B cell (primary cell): ENCODE data around the gene UAP1L1. TPM values are rescaled to one million over a fixed set of nuclear protein-coding genes. Genes with fewer than 3 reads are reported as not detected.

Source experiments
- ATAC-seq: fragments of 200-7000 bp; cut with Tn5 transposase; one replicate; pipeline ENCODE4 v1.10.0; 2021; ENCODE audit warnings: low read depth, mild to moderate bottlenecking, moderate number of reproducible peaks, moderate library complexity
- CTCF ChIA-PET: fragments of 350-600 bp; sonication (Branson Sonifier 250); formaldehyde crosslinking; loops from one replicate; lab custom pipeline; 2021; ENCODE audit warnings: antibody characterized with exemption, inconsistent platforms; lab: Charles Lee
- POLR2A ChIA-PET: fragments of 350-600 bp; sonication (Branson Sonifier 250); formaldehyde crosslinking; loops from one replicate; lab custom pipeline; 2021; ENCODE audit warnings: antibody characterized with exemption; lab: Charles Lee
- DNase-seq: peaks from one replicate; pipeline ENCODE4 v3.0.0; 2013
- H2AFZ ChIP-seq: 2 replicates; pipeline ENCODE4 v1.6.1; 2012; ENCODE audit warnings: mild to moderate bottlenecking, low read depth, low read length; ENCODE audit not compliant: insufficient read depth, poor library complexity, severe bottlenecking
- H3K27ac ChIP-seq, 2 donors: 1 replicate in 1 of 2; 2 replicates in 1 of 2; pipeline ENCODE4 v1.5.1; 2012 to 2013; ENCODE audit warnings: low read length in 2 of 2, mild to moderate bottlenecking in 2 of 2, moderate library complexity in 1 of 2
- H3K27me3 ChIP-seq, 4 experiments: fragments of 200-600 bp in 1 of 4; sonication (generic) in 1 of 4; replicated peaks in 1 of 4; 1 replicate in 2 of 4; 2 replicates in 2 of 4; pipeline versions ENCODE4 v1.6.1 to v1.7.0; 2013 to 2016; ENCODE audit warnings: low read length in 3 of 4, mild to moderate bottlenecking in 2 of 4, mixed read lengths in 1 of 4, moderate library complexity in 1 of 4; ENCODE audit not compliant: insufficient read depth in 4 of 4, control insufficient read depth in 3 of 4; ENCODE audit errors: control extremely low read depth in 1 of 4
- H3K36me3 ChIP-seq, 2 experiments: replicated peaks in 1 of 2; 1 replicate in 1 of 2; 2 replicates in 1 of 2; pipeline versions ENCODE4 v1.6.1 to v1.7.1; 2013; ENCODE audit warnings: low read length in 1 of 2; ENCODE audit not compliant: insufficient read depth in 2 of 2, control insufficient read depth in 1 of 2; ENCODE audit errors: control extremely low read depth in 1 of 2, extremely low read depth in 1 of 2
- H3K4me1 ChIP-seq, 2 donors: fragments of 200-600 bp in 1 of 2; sonication (generic) in 1 of 2; 1 replicate in 1 of 2; 2 replicates in 1 of 2; pipeline versions ENCODE4 v1.5.1 to v1.6.1; 2013 to 2017; ENCODE audit warnings: low read length in 2 of 2; ENCODE audit not compliant: control insufficient read depth in 2 of 2, insufficient read depth in 2 of 2
- H3K4me2 ChIP-seq: replicated peaks from 2 replicates; pipeline ENCODE3; 2012; ENCODE audit warnings: mild to moderate bottlenecking, low read depth, low read length; ENCODE audit not compliant: poor library complexity, severe bottlenecking
- H3K4me3 ChIP-seq, 5 experiments: fragments of 200-600 bp in 1 of 5; sonication (generic) in 1 of 5; 1 replicate in 3 of 5; 2 replicates in 2 of 5; pipeline versions ENCODE4 v1.5.1 to v1.7.0; 2011 to 2016; ENCODE audit warnings: low read length in 4 of 5, mild to moderate bottlenecking in 4 of 5, low read depth in 2 of 5, control low read depth in 1 of 5, moderate library complexity in 1 of 5; ENCODE audit not compliant: insufficient read depth in 1 of 5; ENCODE audit errors: control extremely low read depth in 1 of 5, extremely low read depth in 1 of 5
- H3K79me2 ChIP-seq: fragments of 200-600 bp; sonication (generic); one replicate; pipeline ENCODE4 v1.6.0; 2016; ENCODE audit warnings: low read length; ENCODE audit not compliant: control insufficient read depth, insufficient read depth
- H3K9ac ChIP-seq: fragments of 200-600 bp; sonication (generic); 2 replicates; pipeline ENCODE4 v1.6.1; 2017; ENCODE audit warnings: mild to moderate bottlenecking, low read length, moderate library complexity
- H3K9me3 ChIP-seq, 3 donors: one replicate each; pipeline versions ENCODE4 v1.6.1 to v1.7.1; 2013; ENCODE audit warnings: low read length in 2 of 3; ENCODE audit not compliant: control insufficient read depth in 2 of 3, insufficient read depth in 1 of 3; ENCODE audit errors: control extremely low read depth in 1 of 3
- H4K20me1 ChIP-seq: 2 replicates; pipeline ENCODE4 v1.6.0; 2012; ENCODE audit warnings: mild to moderate bottlenecking, low read length; ENCODE audit not compliant: insufficient read depth, control insufficient read depth, poor library complexity, severe bottlenecking
- H3K27ac Mint-ChIP-seq: one replicate; pipeline ENCODE4 v1.8.0; 2021; ENCODE audit warnings: mixed read lengths
- H3K27me3 Mint-ChIP-seq: one replicate; pipeline ENCODE4 v1.8.0; 2021; ENCODE audit warnings: mixed read lengths
- H3K4me1 Mint-ChIP-seq: one replicate; pipeline ENCODE4 v1.8.0; 2021; ENCODE audit warnings: mixed read lengths
- H3K4me3 Mint-ChIP-seq: one replicate; pipeline ENCODE4 v1.8.0; 2021; ENCODE audit warnings: mixed read lengths
- H3K9me3 Mint-ChIP-seq: one replicate; pipeline ENCODE4 v1.8.0; 2022; ENCODE audit warnings: mixed read lengths; ENCODE audit not compliant: insufficient read depth
- CTCF ChIP-seq: fragments of 200-600 bp; IDR thresholded peaks from one replicate; pipeline ENCODE4 v1.8.0; 2022; ENCODE audit warnings: antibody characterized with exemption, mild to moderate bottlenecking
- EZH2 ChIP-seq: IDR thresholded peaks from 2 replicates; pipeline ENCODE4 v1.6.1; 2012; ENCODE audit warnings: borderline replicate concordance, low read depth, mild to moderate bottlenecking, moderate library complexity, low read length; ENCODE audit not compliant: insufficient read depth, poor library complexity, severe bottlenecking
- WGBS: methylation state at CpG from one replicate; pipeline ENCODE4 v1.1.5; 2013; ENCODE audit warnings: missing lambda C conversion rate; ENCODE audit not compliant: insufficient coverage; 5-methylcytosine and 5-hydroxymethylcytosine counted together
- intact Hi-C: fragments of 100-400 bp; cut with micrococcal nuclease; formaldehyde crosslinking; loops from one replicate; pipeline ENCODE4 v1.10.0; 2022
- polyA plus RNA-seq: library from polyadenylated mRNA; depleted of rRNA; stranded (reverse); fragments of >200 nt; gene quantifications from 2 replicates; pipeline ENCODE4 v1.2.3, GENCODE V29; 2012
- total RNA-seq, 2 donors: library from RNA; stranded (reverse); fragments of 120-200 nt in 1 of 2; gene quantifications; 1 replicate in 1 of 2; 2 replicates in 1 of 2; pipeline versions ENCODE4 v1.2.3 to v1.2.4, GENCODE V29; 2013 to 2022

UAP1L1 gene
- total and polyA plus RNA-seq, 2 donors (not counting 1 experiment from before 2014, with no cell fraction given), result 29.1 to 47.6 TPM

- ChIA-PET CTCF (interaction anchor here (1.3 to 1.7 kb wide), 2 partner anchors 18 to 43 kb away, joined by 3 to 5 read pairs; partner anchors contain the start of gene NPDC1), POLR2A (interaction anchor here (1.1 kb wide), 1 partner anchor 26 kb away, joined by 3 read pairs; no protein-coding TSS in a partner anchor)
- H3K27ac Mint-ChIP-seq, result no peak overlapping the region
Measured at GRCh38 chr9:137089232-137089947, 12.1 kb downstream of the UAP1L1 start.

More at GRCh38 chr9:137089232-137089947, 12.1 kb downstream of the UAP1L1 start:
- intact Hi-C loops, result loop anchor here (5.0 kb wide), 1 partner anchor 38 kb away; no protein-coding TSS in a partner anchor
- Histone ChIP-seq H4K20me1 (peaks cover 4% of the 10 kb centered on the region), H2AFZ (no peak overlapping the region), H3K9me3 (no peaks in the 10 kb centered on the region), H3K36me3 (peaks cover 4 to 24% of the 10 kb centered on the region in 2 experiments), H3K27ac (no peak overlapping the region), H3K4me2 (no peak overlapping the region), H3K79me2 (peaks cover 28% of the 10 kb centered on the region), H3K4me3 (no peak overlapping the region), H3K4me1 (peaks cover 18 to 27% of the 10 kb centered on the region in 2 donors), H3K9ac (no peak overlapping the region), H3K27me3 (no peaks in the 10 kb centered on the region)
- no peak for TF ChIP-seq EZH2
- no peak for TF ChIP-seq CTCF
- ATAC-seq (no peak), DNase-seq (no peak)
- no peaks in the 10 kb centered on the region for H3K9me3 Mint-ChIP-seq
- H3K27me3 Mint-ChIP-seq, result no peaks in the 10 kb centered on the region
- H3K4me3 Mint-ChIP-seq, result no peak overlapping the region
- peaks cover 27% of the 10 kb centered on the region for H3K4me1 Mint-ChIP-seq
- 95% methylated on average over 11 of the region's 11 CpGs for WGBS
